Endometrial microvascular endothelial cells (primary cell): Measurements from ENCODE around the gene KRTAP5-2. TPM values are rescaled to one million over a fixed set of nuclear protein-coding genes. Genes with fewer than 3 reads are reported as not detected.
"Not testable (repeated sequence)": the region's sequence is repeated elsewhere in the genome, so short reads cannot be mapped to it uniquely, and the experiment has no call there.

ENCODE experiments used
- in situ Hi-C: cut with HindIII; loops from 2 replicates; pipeline ENCODE4 v1.10.0; 2017; ENCODE audit warnings: low sequenced_read_pairs, low pct_unique_long_range_greater_than_20kb; ENCODE audit errors: inconsistent ontology term
- total RNA-seq: library from RNA; depleted of rRNA; stranded (reverse); fragments of >200 nt; gene quantifications from one replicate; pipeline ENCODE4 v1.2.3, GENCODE V29; 2015; ENCODE audit errors: inconsistent ontology term

KRTAP5-2 gene, protein sequence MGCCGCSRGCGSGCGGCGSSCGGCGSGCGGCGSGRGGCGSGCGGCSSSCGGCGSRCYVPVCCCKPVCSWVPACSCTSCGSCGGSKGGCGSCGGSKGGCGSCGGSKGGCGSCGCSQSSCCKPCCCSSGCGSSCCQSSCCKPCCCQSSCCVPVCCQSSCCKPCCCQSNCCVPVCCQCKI
- total RNA-seq = not detected

DNA sequence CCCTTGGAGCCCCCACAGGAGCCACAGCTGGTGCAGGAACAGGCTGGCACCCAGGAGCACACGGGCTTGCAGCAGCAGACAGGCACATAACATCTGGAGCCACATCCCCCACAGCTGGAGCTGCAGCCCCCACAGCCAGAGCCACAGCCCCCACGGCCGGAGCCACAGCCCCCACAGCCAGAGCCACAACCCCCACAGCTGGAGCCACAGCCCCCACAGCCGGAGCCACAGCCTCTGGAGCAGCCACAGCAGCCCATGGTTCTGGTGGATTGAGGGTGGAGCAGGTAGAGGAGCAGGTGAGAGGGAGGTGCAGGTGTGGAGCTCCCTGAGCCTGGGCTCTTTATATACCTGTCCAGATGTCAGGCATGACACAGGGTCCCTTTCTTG, at the start of gene KRTAP5-2:
TSS of gene KRTAP5-2 (minus strand) at position 301 of the 387 bp plus-strand sequence. CDS start at position 257, 44 bp downstream.
- in situ Hi-C loops = no loop called here

DNA sequence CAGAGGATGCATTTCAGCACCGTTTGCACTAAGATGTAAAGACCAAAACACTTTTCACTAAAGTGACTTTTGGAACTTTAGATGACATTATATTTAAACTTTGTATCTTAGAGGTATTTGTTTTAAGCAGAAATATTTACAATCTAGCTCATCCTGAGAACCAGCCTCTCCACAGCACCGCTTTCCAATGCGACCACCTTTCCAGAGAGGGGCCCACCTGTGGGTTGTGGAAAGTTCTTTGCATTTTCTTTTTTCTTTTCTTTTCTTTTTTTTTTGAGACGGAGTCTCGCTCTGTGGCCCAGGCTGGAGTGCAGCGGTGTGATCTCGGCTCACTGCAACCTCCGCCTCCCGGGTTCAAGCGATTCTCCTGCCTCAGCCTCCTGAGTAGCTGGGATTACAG, 48.4 kb upstream of the KRTAP5-2 start:
- in situ Hi-C loops = not testable (repeated sequence)

DNA sequence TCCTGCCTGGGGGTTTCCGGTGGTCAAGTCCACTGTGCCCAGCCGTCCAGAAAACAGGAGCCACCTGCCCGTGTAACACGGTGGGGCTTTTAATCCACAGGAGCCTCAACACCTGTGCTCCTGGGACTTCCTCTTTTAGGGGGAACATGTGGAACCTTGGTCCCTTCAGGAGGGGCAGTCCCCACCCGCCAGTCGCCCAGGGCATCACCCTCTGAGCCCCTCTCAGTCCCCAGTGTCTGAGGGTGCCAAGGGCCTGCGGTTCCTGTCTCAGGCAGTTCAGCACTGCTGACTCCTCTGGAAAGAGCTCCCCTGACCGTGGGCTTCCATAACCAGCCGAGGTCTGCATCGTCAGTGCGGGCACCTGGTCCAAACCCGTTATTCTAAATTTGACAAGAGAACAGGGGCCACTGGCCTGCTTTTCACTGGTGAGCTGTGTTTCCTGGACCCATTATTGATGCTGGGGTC, 47.3 kb upstream of the KRTAP5-2 start:
- in situ Hi-C loops = no loop called here

DNA sequence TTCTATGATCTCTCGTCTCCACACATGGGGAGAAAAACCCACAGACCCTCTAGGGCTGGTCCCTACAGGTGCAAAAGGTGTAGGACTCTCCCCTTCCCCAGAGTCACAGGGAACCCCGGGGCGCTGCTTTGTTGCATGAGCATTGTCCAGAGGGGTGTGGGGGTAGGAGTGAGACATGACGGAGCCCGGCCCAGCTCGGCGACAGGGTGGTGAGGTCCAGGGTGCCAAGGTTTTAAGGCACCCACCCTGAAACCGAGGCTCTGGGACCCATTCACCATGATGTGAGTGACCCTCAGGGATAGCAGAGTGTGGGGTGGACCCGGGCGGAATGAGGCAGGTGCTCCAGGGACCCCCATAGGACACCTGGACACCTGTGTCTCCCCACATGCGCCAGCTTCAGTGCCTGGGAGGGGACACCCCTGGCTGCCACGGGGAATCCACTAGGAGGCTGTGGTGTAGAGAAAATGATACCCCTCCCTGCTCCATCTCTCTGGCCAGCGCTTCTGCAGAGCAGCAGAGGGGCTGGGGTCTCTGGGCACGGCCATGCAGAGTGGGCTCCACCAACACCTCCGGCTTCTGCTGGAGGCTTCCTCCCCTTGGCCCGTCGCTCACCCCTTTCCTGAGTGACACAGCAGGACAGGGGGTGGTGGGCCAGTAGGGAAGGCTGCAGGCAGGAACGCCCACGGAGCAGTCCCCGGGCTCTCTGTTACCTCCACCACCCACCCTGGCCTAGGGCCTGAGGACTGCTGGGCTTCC, 46.7 kb upstream of the KRTAP5-2 start:
- in situ Hi-C loops = no loop called here

DNA sequence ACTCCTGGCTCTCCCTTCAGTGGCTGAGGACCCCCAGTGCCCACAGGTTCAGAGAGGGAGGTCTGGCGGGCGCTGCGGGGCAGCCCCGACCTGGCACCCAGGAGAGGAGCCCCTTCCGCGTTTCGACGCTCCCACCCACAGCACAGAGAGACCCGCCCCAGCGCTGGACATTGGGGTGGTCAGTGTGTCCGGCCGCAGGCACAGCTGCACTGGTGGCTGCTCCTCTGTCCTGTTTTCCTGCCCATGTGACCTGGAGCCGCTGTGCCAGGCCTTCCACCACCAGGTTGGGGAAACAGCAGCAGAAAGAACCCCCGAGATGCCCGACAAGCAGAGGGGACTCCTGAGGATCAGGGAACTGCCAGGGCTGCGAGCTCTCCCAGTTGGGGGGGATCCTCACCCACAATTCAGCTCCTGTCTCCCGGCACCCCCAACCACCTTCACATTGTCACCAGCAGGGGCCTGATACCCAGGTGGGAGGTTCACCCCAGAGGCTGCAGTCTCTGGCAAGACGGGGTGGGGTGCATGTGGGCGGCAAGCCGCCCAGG, 45.1 kb upstream of the KRTAP5-2 start:
- in situ Hi-C loops = no loop called here

DNA sequence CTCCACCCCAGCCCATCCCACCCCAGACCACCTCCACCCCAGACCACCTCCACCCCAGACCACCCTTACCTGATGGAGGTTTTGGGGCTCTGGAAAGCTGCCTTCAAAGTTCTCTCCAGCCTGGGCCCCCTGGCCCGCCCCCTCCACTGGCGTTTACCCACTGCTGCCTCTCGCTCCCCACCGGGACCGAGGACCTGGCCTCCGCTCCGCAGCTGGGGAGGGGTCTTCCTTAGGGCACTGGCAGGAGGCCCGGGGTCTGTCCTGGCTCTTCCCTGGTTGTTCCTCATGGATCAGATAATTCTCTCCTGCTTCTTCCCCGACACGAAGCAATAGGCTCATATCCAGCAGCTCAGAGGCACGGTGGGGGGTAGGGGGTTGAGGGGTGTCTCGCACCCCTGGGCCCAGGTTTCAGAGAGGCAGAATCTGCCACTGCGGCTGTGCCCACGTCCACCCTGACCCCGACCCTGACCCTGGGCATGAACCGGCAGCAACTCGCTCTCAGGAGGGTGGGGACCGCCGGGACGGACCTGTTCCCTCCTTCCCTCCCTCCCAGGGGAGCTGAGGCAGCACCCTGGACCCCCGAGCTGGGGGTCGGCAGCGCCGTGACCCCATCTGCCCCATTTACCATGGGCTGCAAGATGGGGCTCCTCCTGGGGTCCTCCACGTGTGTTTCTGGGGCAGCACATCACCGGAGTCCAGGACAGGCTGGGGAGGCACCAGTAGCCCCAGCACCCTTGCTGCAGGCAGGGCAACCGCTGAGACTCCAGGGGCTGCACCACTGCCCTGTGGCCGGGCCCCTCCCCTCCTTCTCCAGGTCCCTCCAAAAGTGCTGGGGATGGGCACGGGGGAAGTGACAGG, 44.4 kb upstream of the KRTAP5-2 start:
- in situ Hi-C loops = no loop called here

DNA sequence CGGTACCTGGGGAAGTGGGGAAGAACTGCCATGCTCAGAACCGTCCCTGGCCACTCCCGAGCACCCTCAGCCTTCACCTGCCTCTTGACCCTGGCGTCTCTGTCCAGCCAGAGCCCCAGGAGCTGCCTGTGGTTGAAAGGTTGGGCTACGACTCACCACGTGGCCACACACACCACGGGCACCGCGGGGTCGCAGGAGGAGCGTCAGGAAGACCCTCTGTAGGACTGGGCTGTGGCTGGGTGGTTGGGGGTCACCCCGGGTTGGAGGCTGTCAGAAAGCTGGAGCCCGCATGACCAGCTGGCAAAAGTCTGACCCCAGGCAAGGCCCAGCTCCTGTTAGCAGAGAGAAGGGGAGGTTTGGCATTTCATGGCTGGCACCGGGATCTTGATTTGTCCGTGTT, 43.0 kb upstream of the KRTAP5-2 start:
- in situ Hi-C loops = no loop called here

DNA sequence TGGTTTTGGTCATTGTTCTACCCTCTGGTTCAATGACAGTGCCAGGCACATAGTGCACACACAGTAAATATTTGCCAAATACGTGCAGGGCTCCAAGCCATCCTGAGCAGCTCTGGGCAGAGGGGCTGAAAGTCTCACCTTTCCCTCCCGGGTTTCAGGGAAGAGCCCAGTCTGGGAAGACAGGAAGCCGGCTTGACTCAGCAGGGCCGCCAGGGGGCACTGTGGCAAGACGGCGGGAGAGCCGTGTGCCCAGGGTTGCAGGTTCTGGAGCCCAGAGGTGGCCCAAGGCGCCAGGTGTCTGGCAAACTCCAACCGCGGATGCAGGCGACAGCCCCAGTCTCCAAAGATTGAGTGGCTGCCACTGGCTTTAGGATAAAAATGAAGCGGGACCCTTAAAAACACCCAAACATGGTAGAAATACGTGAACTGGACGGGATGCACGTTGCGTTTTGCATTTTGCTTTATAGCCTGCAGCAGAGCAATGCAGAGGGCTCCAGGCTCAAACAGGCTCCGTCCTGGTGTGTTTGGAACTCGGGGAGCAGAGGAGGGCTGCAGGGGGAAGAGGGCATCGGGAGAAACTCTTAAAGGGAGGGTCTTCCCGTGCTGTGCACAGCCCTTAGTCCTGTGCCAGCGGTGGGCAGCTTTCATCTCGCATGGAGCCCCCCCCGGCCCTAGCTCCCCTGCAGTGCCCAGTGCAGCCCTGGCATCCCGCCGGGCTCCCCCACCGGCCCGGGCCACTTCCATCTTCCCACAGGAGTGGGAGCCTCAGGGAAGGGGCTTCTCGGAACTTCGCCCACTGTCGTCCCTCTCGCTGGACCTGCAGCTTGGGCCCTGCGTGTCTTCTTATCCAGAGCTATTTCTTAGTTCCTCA, 42.2 kb upstream of the KRTAP5-2 start:
- in situ Hi-C loops = no loop called here

DNA sequence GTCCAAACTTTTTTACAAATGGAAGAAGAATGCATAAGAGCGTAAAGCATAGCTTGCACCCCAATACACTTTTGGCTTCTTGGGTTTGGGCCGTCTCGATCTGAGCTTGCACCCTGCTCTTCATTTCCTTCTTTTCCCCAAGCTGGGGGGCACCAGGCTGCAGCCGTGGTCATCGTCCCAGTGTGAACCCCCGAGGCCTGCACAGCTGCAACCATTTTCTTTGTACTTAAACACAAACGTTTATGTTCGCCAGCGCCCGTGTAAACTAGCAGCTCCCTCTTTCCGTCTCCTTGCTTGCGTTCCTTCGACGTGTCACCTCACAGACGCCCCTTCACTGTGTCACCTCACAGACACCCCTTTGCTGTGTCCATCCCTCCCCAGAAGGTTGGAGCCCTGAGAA, 41.6 kb upstream of the KRTAP5-2 start:
- in situ Hi-C loops = no loop called here

DNA sequence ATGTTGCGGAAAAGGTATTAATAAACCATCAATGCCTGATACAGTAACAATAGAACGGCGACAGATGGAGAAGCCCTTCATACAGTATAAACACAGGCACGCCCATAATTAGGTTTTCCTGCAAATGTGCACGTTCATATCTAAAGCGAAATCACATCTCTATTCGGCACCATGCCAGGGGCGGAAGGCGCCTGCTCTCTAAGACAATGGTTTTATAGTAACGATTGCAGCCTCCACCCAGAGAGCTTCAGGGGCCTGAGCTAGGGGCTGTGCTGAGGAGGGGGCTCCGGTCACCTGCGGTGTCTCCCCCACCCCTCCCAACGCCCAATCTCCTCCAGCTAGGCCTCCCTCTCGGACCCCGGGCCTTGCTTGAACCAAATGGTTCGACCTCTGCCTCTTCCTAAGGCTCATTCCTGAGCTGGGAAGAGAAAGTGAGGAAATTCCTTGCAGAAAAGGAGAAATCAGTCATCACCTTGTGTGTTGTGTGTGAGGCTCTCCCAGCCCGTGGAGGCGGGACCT, 41.1 kb upstream of the KRTAP5-2 start:
- in situ Hi-C loops = no loop called here

DNA sequence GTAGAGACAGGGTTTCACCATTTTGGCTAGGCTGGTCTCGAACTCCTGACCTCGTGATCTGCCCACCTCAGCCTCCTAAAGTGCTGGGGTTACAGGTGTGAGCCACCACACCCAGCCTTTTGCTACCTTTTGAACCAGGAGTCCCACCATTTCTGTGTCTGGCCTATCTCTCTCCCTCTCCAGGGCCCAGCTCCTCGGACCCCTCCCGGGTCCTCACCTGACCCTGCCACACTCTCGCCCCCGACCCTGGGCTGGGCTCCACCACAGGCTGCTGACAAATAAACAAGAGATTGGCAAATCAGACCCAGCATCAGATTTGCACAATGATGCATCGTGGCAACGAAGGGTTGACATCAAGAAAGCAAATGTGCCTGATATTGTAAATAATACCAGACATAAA, 40.2 kb upstream of the KRTAP5-2 start:
- in situ Hi-C loops = no loop called here

DNA sequence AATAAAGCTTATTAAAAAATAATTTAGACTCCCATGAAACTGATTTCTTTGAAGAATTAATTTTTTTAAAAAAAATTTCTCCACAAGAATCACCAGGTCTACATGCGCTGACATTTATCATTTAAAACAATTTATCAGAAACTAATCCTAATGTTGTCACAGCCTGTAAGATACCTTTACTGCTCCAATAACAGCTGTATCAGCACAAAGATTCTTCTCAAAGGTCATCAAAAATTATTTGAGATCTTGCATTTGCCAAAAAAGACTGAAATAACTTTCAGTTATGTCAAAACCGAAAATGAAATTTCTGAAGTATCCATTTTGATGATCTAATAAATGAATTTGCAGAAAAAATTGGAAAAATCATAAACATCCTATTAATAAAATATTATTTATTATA, 39.5 kb upstream of the KRTAP5-2 start:
- in situ Hi-C loops = no loop called here

DNA sequence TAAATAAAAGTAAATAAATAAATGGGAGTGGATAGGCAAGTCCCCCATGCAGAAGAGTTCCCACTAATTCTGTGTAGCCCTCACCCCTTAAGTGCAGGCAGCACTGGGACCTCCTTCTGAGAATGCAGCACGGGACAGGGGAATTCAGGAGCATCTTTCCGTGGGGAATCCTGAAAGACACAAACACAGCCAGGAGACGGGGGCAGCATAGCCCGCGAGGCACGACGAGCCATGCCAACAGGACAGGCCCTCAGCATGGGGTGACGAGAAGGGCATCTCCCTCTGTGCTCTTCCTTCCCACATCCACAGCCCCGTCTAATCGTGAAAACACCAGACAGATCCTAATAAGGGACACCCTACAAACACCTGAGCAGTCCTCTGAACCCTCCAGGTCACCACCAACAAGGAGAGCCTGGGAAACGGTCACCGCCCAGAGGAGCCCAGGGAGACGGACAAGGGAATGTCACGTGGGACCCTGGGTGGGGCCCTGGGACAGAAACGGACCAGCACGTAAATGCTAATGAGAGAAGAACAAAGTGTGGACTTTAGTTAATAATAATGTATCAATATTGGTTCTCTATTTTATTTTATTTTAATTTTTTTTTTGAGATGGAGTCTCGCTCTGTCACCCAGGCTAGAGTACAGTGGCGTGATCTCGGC, 38.3 kb upstream of the KRTAP5-2 start:
- in situ Hi-C loops = no loop called here

DNA sequence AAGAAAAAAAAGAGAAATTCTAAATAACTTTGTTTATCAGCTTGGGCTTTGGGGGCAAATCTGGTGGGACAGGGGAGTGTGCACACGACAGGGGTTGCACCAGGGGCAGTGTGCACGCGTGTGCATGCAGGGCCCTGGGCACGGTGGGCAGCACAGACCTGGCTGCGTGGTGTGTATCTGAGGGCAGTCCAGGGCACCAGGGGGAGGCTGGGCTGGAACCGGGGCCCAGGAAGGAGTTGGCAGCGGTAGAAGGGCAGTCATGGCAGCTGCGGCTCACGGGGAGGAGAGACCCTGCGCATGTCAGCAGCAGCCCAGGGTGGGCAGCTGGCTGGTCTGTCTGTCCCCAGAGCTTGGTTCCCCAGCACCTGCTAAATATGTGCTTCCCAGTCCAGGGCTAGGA, 35.8 kb upstream of the KRTAP5-2 start:
- in situ Hi-C loops = no loop called here

DNA sequence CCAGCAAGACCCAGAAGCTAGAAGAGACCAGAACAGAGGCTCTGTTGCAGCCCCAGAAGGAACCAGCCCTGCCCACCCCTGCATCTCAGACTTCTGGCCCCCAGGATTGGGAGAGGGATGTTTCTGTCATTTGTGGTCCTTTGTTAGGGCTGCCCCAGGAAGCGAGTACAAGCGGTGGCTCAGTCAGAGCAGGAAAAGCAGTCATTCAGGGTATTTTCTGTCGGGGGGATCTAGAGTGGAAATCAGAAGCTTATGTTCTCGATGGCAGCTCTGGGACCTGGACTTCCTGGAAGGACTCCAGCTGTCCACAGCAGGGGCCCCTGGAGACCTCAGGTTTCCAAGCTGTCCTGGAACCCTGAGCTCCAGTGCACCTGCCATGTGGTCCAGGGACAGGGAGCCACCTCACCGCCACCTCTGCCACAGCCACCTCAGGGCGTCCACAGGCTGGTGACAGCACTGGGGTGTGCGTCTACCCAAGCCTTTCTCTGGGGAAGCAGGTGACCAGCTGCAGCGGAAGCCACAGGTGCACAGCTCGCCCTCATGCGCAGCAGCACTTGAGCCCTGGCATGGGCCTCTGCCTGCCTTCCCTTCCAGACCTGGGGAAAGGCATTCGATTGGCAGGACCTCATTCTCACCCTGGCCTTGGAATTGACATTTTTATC, 34.1 kb upstream of the KRTAP5-2 start:
- in situ Hi-C loops = no loop called here

DNA sequence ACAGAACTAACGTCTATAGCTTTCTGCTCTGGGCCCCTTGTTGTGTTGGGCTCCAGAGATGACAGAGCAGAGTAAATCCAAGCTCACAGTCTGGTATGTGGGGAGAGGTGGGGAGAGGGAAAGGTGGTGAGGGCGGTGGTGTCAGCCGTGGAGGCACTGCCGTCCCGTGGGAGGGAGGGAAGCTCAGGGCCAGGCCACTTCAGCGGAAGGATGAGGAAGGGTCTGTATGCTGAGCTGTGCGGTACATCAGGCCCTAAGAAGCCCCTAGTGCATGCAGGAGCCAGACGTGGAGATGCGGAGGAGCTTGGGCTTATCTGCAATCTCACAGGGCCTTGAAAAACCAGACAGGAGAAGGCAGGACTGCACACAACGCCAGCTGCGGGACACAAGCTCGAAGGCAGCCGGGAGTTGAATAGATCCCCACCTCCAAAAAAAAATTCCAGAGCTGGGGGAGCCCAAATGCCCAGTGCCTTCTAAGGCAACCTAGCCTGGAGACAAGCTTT, 33.0 kb upstream of the KRTAP5-2 start:
- in situ Hi-C loops = no loop called here

DNA sequence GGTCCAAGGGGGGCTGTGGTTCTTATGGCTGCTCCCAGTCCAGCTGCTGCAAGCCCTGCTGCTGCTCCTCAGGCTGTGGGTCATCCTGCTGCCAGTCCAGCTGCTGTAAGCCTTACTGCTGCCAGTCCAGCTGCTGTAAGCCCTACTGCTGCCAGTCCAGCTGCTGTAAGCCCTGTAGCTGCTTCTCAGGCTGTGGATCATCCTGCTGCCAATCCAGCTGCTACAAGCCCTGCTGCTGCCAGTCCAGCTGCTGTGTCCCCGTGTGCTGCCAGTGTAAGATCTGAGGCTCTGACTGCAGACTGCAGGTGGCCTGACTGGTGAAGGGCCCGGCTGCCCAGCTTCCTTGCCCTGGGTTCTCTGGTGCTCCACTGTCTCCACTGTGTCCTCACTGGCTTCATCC, 32.2 kb upstream of the KRTAP5-2 start:
- in situ Hi-C loops = no loop called here
